Mucosa of descending colon (tissue), 3 donors: ENCODE results near the gene DOCK2. TPM values are rescaled to one million over a fixed set of nuclear protein-coding genes. Genes with fewer than 3 reads are reported as not detected.

Source experiments
- ATAC-seq: fragments of 200-7000 bp; cut with Tn5 transposase; one replicate; pipeline ENCODE4 v1.9.1; 2020; ENCODE audit warnings: mild to moderate bottlenecking, moderate library complexity
- DNase-seq, 3 donors: peaks; one replicate each; pipeline ENCODE4 v3.0.0-alpha.2; 2020
- H3K36me3 ChIP-seq: fragments of 200-600 bp; one replicate; pipeline ENCODE4 v1.8.0; 2021; ENCODE audit warnings: low read depth, mild to moderate bottlenecking
- H3K4me1 ChIP-seq: fragments of 200-600 bp; one replicate; pipeline ENCODE4 v1.8.0; 2021; ENCODE audit warnings: low read depth, mild to moderate bottlenecking
- H3K4me3 ChIP-seq: fragments of 200-600 bp; one replicate; pipeline ENCODE4 v1.8.0; 2021; ENCODE audit warnings: mild to moderate bottlenecking
- H3K9me3 ChIP-seq: fragments of 200-600 bp; one replicate; pipeline ENCODE4 v1.8.0; 2021; ENCODE audit warnings: mild to moderate bottlenecking
- CTCF ChIP-seq: fragments of 200-600 bp; IDR thresholded peaks from one replicate; pipeline ENCODE4 v1.8.0; 2022; ENCODE audit warnings: antibody characterized with exemption, mild to moderate bottlenecking
- intact Hi-C, 2 donors: fragments of 100-400 bp; cut with DNase I in 1 of 2; cut with micrococcal nuclease in 1 of 2; formaldehyde crosslinking; loops; one replicate each; pipeline versions ENCODE4 v1.11.0 to v1.11.1; 2022; cut with DNase I, micrococcal nuclease
- total RNA-seq, 3 donors: library from RNA; stranded (reverse); fragmentation: NEBNext Ultra II Directional in 2 of 3; extraction: Animal tissue kit (Norgen Biotek cat#: 25700) in 2 of 3; gene quantifications; one replicate each; pipeline versions ENCODE4 v1.2.1 to v1.2.4, GENCODE V29; 2021 to 2023
- donor health status: DM: no; HTN: no; CAD: no; lungs with moderate emphysema.
- donor health status: DM: no; HTN: no; CAD: no.
- donor health status: DM: no; HTN: yes; CAD: no.

The DOCK2 gene
- total RNA-seq, 3 donors from 2014 or later = 7.2 to 20.1 (median 18.1) TPM

GRCh38 chr5:169939731-169940130 is 302.7 kb downstream of the DOCK2 start:
- DNase-seq = no peak
- Histone ChIP-seq H3K4me3 (no peak overlapping the region), H3K36me3 (no peaks in the 10 kb centered on the region), H3K4me1 (no peaks in the 10 kb centered on the region), H3K9me3 (no peaks in the 10 kb centered on the region)
- no peak for TF ChIP-seq CTCF
- intact Hi-C loops = no loop called here
- no peak for ATAC-seq

- Histone ChIP-seq H3K36me3 (no peaks in the 10 kb centered on the region), H3K4me3 (no peak overlapping the region), H3K4me1 (no peaks in the 10 kb centered on the region), H3K9me3 (no peaks in the 10 kb centered on the region)
- intact Hi-C loops = no loop called here
- TF ChIP-seq CTCF = no peak
- DNase-seq (no peak), ATAC-seq (no peak)
These were observed 304.5 kb downstream of the DOCK2 start for GRCh38 chr5:169941542-169941941.

- DNase-seq = no peak
- no peak for TF ChIP-seq CTCF
- Histone ChIP-seq H3K4me1 (no peaks in the 10 kb centered on the region), H3K4me3 (no peak overlapping the region), H3K9me3 (no peaks in the 10 kb centered on the region), H3K36me3 (no peaks in the 10 kb centered on the region)
- ATAC-seq = no peak
- intact Hi-C loops = no loop called here
These were observed 305.1 kb downstream of the DOCK2 start for GRCh38 chr5:169942181-169942580.

- intact Hi-C loops = no loop called here
- no peaks in the 10 kb centered on the region for H3K36me3 ChIP-seq
- H3K9me3 ChIP-seq = no peaks in the 10 kb centered on the region
- ATAC-seq = no peak
- no peaks in the 10 kb centered on the region for H3K4me1 ChIP-seq
- no peak for TF ChIP-seq CTCF
- DNase-seq = no peak
- H3K4me3 ChIP-seq = no peak overlapping the region
These were observed 306.0 kb downstream of the DOCK2 start for GRCh38 chr5:169943026-169943425.

- no peaks in the 10 kb centered on the region for H3K9me3 ChIP-seq
- no peaks in the 10 kb centered on the region for H3K4me1 ChIP-seq
- no peak for TF ChIP-seq CTCF
- DNase-seq = no peak
- intact Hi-C loops = no loop called here
- no peak for ATAC-seq
- H3K36me3 ChIP-seq = no peaks in the 10 kb centered on the region
- H3K4me3 ChIP-seq = no peak overlapping the region
These were observed 307.0 kb downstream of the DOCK2 start for GRCh38 chr5:169944115-169944514.
